GM13976 (cell line): ENCODE data around the gene CARTPT.
A peak's percentile ranks its signal among the peaks of the same experiment; 100 is the strongest.

Experiments used
- DNase-seq: peaks from one replicate; pipeline ENCODE4 v3.0.0; 2012; ENCODE audit warnings: low spot score
- in situ Hi-C: fragments of 300-500 bp; cut with MboI; formaldehyde crosslinking; loops from one replicate; pipeline ENCODE4 v1.12.0; 2022; ENCODE audit warnings: low sequenced_read_pairs, mixed read lengths, inconsistent platforms; ENCODE audit not compliant: unreplicated experiment
- TF ChIP-seq, protein P1 (sequence below): IDR thresholded peaks from 2 replicates; pipeline ENCODE4 v1.5.1; 2012; ENCODE audit warnings: borderline replicate concordance, mild to moderate bottlenecking; ENCODE audit not compliant: insufficient read depth; ENCODE audit errors: extremely low read depth, missing control alignments, control extremely low read depth

The CARTPT gene

DNA sequence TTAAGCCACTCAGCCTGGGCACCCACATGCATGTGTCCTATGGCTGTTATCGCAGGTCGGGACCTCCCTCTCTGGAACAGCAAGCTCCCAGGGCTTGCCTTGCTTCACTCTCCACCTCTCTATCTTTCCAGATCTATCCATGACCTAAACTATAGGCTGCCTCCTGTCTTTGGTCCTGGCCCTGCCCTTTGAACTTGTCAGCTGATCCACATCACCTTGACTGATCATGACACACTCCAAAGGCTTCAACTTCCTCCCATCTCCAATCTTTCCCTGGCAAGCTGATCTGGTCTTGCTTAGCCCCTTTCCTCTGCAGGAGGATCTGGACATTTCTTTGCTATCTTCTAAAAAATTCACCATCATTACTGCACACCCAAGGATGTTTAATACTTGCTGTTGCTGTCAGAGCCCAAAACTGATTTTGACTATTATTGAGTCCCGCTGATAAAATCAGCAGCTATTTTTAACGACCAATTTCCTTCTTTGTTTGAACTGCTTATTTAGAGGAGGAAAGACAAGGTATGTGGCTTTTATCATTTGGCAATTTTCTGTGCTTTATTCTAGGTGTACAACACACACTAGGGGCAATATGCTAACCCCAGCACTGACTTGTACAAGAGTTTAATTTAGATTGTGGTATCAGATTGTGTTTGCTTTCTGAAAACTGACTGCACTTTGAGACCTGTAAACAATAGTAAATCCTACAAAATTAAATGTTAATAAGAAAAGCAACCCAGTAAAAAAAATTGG lies 33.5 kb downstream of the CARTPT start:
- in situ Hi-C loops, result loop anchor here (25.0 kb wide), 1 partner anchor 265 kb away; no protein-coding TSS in a partner anchor
- TF ChIP-seq, protein P1, sequence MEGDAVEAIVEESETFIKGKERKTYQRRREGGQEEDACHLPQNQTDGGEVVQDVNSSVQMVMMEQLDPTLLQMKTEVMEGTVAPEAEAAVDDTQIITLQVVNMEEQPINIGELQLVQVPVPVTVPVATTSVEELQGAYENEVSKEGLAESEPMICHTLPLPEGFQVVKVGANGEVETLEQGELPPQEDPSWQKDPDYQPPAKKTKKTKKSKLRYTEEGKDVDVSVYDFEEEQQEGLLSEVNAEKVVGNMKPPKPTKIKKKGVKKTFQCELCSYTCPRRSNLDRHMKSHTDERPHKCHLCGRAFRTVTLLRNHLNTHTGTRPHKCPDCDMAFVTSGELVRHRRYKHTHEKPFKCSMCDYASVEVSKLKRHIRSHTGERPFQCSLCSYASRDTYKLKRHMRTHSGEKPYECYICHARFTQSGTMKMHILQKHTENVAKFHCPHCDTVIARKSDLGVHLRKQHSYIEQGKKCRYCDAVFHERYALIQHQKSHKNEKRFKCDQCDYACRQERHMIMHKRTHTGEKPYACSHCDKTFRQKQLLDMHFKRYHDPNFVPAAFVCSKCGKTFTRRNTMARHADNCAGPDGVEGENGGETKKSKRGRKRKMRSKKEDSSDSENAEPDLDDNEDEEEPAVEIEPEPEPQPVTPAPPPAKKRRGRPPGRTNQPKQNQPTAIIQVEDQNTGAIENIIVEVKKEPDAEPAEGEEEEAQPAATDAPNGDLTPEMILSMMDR, result no peak
- DNase-seq, result no peak

- in situ Hi-C loops, result loop anchor here (25.0 kb wide), 1 partner anchor 271 kb away; no protein-coding TSS in a partner anchor
- TF ChIP-seq, protein P1, result peak; percentile 66
- DNase-seq, result peak; percentile 45
Measured at GRCh38 chr5:71757590-71758543, 38.8 kb downstream of the CARTPT start.

GRCh38 chr5:71762826-71763225 lies 43.8 kb downstream of the CARTPT start:
- DNase-seq, result no peak
- in situ Hi-C loops, result loop anchor here (25.0 kb wide), 1 partner anchor 276 kb away; no protein-coding TSS in a partner anchor
- TF ChIP-seq, protein P1, result no peak

DNA sequence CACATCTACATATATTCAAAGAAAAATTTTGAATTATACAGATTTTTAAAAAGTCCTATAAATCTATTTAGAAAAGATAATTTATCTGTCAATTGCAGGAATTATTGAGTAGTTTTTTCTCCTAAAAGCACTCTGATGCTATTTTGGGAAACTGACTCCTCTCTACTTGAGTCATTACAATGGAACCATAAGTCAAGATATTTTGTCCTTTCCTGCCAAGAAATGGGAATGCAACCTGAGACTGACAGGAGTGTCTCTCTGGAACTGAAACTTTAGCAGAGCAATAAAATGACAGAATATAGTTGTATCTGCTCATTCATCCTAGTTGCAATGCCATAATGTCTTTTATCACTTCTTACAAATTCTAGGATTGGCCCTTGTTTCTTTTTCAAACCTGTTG lies 48.6 kb downstream of the CARTPT start:
- TF ChIP-seq, protein P1, result no peak

DNA sequence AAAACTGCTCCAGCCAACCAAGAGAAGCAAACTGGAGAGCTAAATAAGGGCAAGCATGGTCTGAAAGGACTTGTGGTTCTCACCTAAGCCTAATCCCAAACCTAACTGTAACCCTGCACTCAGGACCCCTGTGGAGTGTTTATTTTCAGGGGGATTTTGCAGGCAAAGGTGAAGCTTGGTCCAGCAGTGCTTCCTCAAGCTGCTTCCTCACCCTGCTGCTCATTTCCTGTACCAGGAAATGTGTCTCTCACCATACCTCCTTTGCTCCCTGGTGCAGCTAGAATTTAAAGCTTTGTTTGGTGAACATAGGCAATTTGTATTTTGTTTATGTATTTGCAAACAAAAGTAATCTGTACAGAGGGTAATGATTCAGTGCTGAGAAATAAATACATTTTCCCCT lies 50.2 kb downstream of the CARTPT start:
- TF ChIP-seq, protein P1, result no peak
- in situ Hi-C loops, result loop anchor here (25.0 kb wide), 1 partner anchor 282 kb away; no protein-coding TSS in a partner anchor
- DNase-seq, result no peak

More for the DNA sequence above, 48.6 kb downstream of the CARTPT start:
- in situ Hi-C loops, result loop anchor here (25.0 kb wide), 1 partner anchor 280 kb away; no protein-coding TSS in a partner anchor
- no peak for DNase-seq

DNA sequence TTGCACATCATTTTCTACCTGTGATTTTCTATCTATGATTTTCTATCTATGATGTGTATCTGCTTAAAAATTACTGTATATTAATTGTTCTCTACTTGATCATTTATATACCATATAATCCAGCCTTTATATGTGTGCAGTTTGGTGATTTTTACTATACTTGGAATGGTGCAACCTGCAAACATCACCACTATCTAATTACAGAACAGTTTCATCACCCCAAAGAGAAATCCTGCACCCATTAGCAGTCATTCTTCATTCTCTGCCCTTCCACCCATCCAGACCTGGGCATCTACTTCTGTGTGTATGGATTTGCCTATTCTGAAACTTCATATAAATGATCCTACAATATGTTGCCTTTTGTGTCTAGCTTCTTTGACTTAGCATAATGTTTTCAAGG lies 51.3 kb downstream of the CARTPT start:
- in situ Hi-C loops, result loop anchor here (25.0 kb wide), 1 partner anchor 283 kb away; no protein-coding TSS in a partner anchor
- no peak for DNase-seq
- TF ChIP-seq, protein P1, result no peak
